Measurements from ENCODE around the gene MYL2.

The MYL2 gene

GRCh38 chr12:110908377-110909152 is 11.8 kb downstream of the MYL2 start:
- no peak for TF ChIP-seq CTCF (IDR thresholded peaks at IDR 0.05; ENCODE audit: low read depth, low read length)
- DNase-seq (ENCODE audit: extremely low read depth, low read depth): no peak

GRCh38 chr12:110907583-110907982 is 12.8 kb downstream of the MYL2 start:
- DNase-seq (ENCODE audit: extremely low read depth, low read depth): no peak
- no peak for TF ChIP-seq CTCF (IDR thresholded peaks at IDR 0.05; ENCODE audit: low read depth, low read length)

GRCh38 chr12:110906985-110907384 is 13.4 kb downstream of the MYL2 start:
- no peak for TF ChIP-seq CTCF (IDR thresholded peaks at IDR 0.05; ENCODE audit: low read depth, low read length)
- DNase-seq (ENCODE audit: extremely low read depth, low read depth): no peak

- DNase-seq (ENCODE audit: extremely low read depth, low read depth): no peak
- TF ChIP-seq CTCF (IDR thresholded peaks at IDR 0.05; ENCODE audit: low read depth, low read length): no peak
Measured at GRCh38 chr12:110906516-110906915, 13.9 kb downstream of the MYL2 start.

- no peak for TF ChIP-seq CTCF (IDR thresholded peaks at IDR 0.05; ENCODE audit: low read depth, low read length)
- no peak for DNase-seq (ENCODE audit: extremely low read depth, low read depth)
Measured at GRCh38 chr12:110906083-110906482, 14.3 kb downstream of the MYL2 start.

DNA sequence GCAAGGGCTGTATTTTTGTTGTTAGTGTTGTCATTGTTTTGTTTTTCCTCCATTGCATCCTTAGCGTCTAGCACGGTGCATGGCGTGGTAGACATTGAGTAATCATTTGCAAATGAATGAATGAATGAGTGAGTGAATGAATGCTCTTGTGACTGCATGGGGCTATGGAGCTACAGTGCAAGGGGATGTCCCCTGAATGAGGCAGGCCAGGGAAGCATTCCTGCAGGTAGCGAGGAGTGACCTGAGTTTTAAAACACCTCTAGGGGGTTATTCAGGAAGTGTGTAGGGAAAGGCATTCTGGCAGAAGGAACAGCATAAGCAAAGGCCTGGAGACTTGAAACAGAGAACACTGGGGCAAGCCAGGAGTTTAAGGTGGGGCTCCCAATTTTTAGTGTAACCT is 16.9 kb downstream of the MYL2 start:
- no peak for TF ChIP-seq CTCF (IDR thresholded peaks at IDR 0.05; ENCODE audit: low read depth, low read length)
- no peak for DNase-seq (ENCODE audit: extremely low read depth, low read depth)

- TF ChIP-seq CTCF (IDR thresholded peaks at IDR 0.05; ENCODE audit: low read depth, low read length): no peak
- DNase-seq (ENCODE audit: extremely low read depth, low read depth): no peak
Measured at GRCh38 chr12:110901401-110901800, 19.0 kb downstream of the MYL2 start.
